Sciatic nerve (tissue), 2 donors: ENCODE results near the gene ARSJ. TPM values are rescaled to one million over a fixed set of nuclear protein-coding genes. Genes with fewer than 3 reads are reported as not detected.
"Not testable (repeated sequence)": the region's sequence is repeated elsewhere in the genome, so short reads cannot be mapped to it uniquely, and the experiment has no call there.

ENCODE experiments used
- ATAC-seq: fragments of 200-7000 bp; cut with Tn5 transposase; one replicate; pipeline ENCODE4 v1.9.1; 2020; ENCODE audit warnings: mild to moderate bottlenecking, moderate library complexity
- DNase-seq: peaks from one replicate; pipeline ENCODE4 v3.0.0-alpha.2; 2020; ENCODE audit warnings: low spot score
- intact Hi-C: fragments of 100-400 bp; cut with DNase I; formaldehyde crosslinking; loops from one replicate; pipeline ENCODE4 v1.14.2; 2022
- total RNA-seq: library from RNA; stranded (reverse); fragmentation: NEBNext Ultra II Directional; extraction: Animal tissue kit (Norgen Biotek cat#: 25700); gene quantifications from one replicate; pipeline ENCODE4 v1.2.1, GENCODE V29; 2021
- donor health status: DM: no; HTN: no; CAD: no.
- donor health status: DM: no; HTN: no; CAD: no.

Gene ARSJ
- total RNA-seq, 1 donor from 2014 or later: 5.3 TPM

DNA sequence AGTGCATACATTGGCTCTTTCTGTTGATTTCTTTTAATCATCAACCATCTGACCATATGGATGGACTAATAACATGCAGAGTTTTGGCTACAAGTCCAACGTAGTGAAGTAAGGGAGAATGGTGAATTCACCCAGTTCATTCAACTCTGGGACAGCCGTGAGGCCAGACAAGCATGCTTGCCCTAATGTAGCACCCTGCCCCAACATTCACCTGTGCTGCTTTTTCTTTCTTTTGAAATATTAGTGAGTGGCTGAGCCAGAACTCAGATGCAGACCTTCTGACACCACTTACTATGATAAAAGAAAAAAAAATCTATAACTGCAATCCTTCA, 17.5 kb downstream of the ARSJ start:
- DNase-seq (no peak), ATAC-seq (no peak)
- intact Hi-C loops: no loop called here

- intact Hi-C loops: no loop called here
- ATAC-seq (no peak), DNase-seq (no peak)
These were observed 18.6 kb downstream of the ARSJ start for GRCh38 chr4:113960684-113961321.

DNA sequence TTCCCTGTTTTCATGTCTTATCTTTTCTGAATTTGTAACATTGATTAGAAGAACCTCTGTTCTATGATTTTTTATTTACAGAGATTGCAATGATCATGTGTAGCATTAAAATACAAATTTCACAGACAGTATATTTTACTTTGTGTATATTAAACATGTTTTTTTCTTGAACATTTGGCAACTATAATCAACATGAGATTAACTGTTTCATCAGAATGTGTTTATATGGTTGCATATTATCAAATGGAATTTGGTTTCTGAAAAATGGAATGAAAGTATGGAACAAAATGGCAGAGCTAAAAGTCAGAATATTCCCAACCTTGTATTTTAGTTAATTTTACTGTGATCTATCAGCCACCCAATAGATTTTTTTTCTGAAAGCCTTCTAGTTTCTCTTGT, 19.9 kb downstream of the ARSJ start:
- ATAC-seq (no peak), DNase-seq (no peak)
- intact Hi-C loops: no loop called here

DNA sequence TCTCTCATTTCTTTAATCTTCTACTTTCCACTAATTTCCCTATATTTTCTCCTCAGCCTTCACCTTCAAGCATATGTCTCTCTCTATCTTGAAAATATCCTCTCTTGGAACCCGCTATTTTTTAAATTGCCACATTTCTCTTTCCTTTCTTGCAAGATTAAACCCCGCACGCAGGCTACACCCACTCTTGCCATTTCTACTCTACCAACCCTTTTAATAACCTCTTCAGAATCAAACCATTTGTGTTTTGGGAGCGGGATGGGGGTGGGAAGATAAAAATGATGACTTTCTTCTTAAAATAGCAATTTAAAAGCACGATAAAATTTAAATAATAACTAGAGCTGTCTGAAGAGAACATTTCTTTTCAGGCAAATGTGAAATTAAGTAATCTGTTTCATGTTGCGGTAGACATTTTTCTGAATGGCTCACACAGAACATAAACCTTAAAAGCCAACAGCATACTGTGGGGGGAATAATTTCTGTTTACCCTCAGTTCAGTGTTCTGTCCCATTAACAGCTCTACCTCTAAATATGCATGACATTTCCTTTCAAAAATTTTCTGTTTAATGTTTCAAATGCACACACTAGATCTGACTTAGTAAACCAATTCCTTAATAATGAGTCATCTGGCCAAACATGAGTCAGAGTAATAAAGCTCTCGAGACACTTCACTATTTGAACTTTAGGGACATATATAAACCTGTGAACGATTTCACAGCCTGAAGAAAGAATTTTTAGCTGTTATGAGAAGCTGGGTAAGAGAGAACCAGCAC, 20.5 kb downstream of the ARSJ start:
- intact Hi-C loops: no loop called here
- no peak for DNase-seq
- no peak for ATAC-seq

DNA sequence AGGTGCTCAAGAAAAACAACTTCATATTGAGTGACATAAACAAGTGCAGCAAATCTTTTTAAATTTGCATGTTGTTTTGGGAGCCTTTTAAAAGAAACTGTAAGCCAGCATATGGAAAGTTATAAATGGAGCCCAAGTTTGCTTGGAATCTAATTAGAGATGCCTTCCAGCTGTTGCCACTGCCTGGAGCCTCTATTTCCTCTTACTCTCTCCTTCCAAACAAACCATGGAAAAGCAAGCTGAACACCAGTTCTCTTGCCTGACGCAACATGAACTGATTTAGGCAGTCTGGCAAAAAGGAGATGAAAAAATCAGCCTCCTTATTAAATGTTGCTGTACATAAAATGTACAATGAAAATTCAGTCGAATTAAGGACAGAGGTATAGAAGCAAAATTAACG, 21.5 kb downstream of the ARSJ start:
- ATAC-seq: no peak
- intact Hi-C loops: no loop called here
- DNase-seq: no peak

- intact Hi-C loops: no loop called here
- DNase-seq (no peak), ATAC-seq (no peak)
These were observed 23.5 kb downstream of the ARSJ start for GRCh38 chr4:113955948-113956347.

GRCh38 chr4:113955411-113955810, 24.0 kb downstream of the ARSJ start:
- intact Hi-C loops: no loop called here
- no peak for DNase-seq
- ATAC-seq: no peak

GRCh38 chr4:113953888-113954287, 25.6 kb downstream of the ARSJ start:
- ATAC-seq (no peak), DNase-seq (no peak)
- intact Hi-C loops: loop anchor here (5.0 kb wide), 1 partner anchor 428 kb away; no protein-coding TSS in a partner anchor

DNA sequence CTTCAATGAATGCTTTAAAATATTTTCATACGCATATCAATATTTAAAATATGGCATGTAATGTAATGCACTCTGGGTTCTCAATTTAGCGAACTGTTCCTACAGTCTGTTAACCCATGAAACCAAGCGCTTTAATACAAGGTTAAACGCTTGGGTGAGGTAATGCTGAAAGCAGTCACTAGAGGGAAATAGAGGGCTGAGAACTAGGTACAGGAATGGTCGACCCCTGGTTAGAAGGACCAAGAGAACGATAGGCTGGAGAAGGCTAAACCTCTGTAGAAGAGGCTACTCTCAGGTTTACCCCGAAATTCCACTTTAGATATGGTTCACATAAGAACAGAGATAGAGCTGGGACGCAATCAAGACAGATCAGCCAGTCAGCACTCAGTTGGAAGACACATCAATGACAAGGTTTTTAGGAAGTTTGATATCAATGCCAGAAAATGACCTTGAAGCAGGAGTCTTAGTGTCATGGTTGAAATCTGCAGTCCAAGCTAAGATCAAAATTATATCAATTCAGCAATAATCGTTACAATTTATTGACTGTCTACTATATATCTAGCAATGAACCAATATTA, 26.9 kb downstream of the ARSJ start:
- ATAC-seq (peak; percentile 70), DNase-seq (no peak)
- intact Hi-C loops: loop anchor here (5.0 kb wide), 1 partner anchor 430 kb away; no protein-coding TSS in a partner anchor

DNA sequence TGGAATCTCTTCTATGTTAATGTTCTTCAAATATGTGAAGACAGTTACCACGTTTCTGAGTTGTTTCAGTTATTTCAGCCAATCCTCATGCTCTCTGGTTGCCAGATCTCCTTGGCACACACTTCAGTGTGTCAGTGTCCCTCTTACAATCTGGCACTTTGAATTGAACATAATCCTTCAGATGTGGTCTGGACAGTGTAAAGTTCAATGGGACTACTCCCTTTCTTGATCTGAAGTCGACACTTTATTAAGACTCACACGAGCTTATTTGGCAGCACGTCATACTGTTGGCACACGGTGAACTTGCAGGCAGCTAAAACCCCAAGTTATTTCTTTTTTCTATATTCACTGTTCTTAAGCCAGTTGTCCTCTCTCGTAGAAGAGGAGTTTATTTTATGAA, 28.2 kb downstream of the ARSJ start:
- peak; percentile 41 for ATAC-seq
- intact Hi-C loops: loop anchor here (5.0 kb wide), 1 partner anchor 431 kb away; no protein-coding TSS in a partner anchor
- DNase-seq: no peak

GRCh38 chr4:113950207-113950606, 29.2 kb downstream of the ARSJ start:
- DNase-seq: no peak
- intact Hi-C loops: loop anchor here (5.0 kb wide), 1 partner anchor 432 kb away; no protein-coding TSS in a partner anchor
- no peak for ATAC-seq

DNA sequence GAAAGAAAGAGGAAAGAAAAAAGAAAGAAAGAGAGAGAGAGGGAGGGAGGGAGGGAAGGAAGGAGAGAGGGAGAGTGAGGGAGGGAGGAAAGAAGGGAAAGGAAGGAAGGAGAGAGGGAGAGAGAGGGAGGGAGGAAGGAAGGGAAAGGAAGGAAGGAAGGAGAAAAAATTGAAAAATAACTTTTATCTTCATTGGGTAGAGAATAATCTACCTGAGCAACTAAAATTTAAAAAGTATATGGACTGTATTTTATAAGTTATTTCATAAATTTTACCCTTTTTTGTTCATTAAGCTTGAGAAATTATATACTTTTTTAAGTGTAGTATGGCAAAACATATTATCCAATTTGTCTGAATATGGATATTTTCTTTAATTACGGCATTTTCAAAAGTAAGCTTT, 32.0 kb downstream of the ARSJ start:
- intact Hi-C loops: no loop called here
- DNase-seq: no peak
- no peak for ATAC-seq

DNA sequence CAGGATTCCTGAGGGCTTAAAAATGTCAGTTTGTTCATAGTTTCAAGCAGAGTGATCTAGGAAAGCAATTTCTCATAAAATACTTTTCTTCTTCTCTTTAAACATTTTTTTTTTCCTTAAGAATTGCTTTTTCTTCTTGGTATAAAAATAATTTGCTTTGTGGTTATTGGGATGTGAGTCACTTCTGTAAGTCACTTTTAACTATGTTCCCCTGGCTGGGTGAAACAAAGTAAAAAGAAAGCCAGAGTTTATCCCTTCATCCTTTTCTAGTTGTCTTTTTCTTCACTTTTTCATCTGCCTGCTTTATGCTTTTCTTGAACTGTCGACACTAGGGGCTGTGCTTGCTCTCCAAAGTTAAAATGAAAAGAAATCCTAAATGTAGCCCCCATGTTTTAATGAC, 33.5 kb downstream of the ARSJ start:
- DNase-seq (no peak), ATAC-seq (no peak)
- intact Hi-C loops: no loop called here

GRCh38 chr4:113943863-113944262, 35.6 kb downstream of the ARSJ start:
- ATAC-seq: no peak
- intact Hi-C loops: no loop called here
- no peak for DNase-seq

- DNase-seq (no peak), ATAC-seq (no peak)
- intact Hi-C loops: no loop called here
These were observed 36.4 kb downstream of the ARSJ start for GRCh38 chr4:113943085-113943484.

- intact Hi-C loops: no loop called here
- no peak for DNase-seq
- no peak for ATAC-seq
These were observed 37.6 kb downstream of the ARSJ start for GRCh38 chr4:113941836-113942235.

GRCh38 chr4:113940103-113940502, 39.3 kb downstream of the ARSJ start:
- ATAC-seq, intact Hi-C loops, DNase-seq: not testable (repeated sequence)

DNA sequence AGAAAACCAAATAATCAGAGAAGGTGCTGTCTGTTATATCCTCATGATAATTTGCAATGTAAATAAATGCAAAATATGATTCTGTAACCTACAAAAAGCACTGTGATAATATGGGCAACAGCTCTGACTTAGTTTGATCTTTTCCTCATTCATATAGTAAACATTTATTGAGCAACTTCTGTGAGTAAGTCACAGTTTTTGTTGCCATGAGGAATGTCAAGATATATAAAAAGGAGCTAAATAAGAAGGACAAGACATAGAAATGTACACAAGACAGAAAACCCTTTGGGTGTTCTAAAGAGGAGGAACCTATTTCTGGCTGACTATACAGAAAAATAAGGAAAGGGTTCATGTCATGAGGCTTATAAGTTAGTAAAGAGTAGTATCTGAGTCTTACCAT, 44.3 kb downstream of the ARSJ start:
- ATAC-seq (no peak), DNase-seq (no peak)
- intact Hi-C loops: no loop called here

GRCh38 chr4:113924706-113925105, 54.7 kb downstream of the ARSJ start:
- ATAC-seq, intact Hi-C loops, DNase-seq: not testable (repeated sequence)

GRCh38 chr4:113921089-113921794, 58.2 kb downstream of the ARSJ start:
- DNase-seq: no peak
- intact Hi-C loops: no loop called here
- ATAC-seq: no peak
